HG02571 (cell line): Measurements from ENCODE around the gene FOXI1.
"Not testable (repeated sequence)": the region's sequence is repeated elsewhere in the genome, so short reads cannot be mapped to it uniquely, and the experiment has no call there.

Source experiments
- ATAC-seq: cut with Tn5 transposase; IDR thresholded peaks from one replicate; pipeline ENCODE4 v1.9.1; 2021; ENCODE audit warnings: mild to moderate bottlenecking, moderate library complexity; ENCODE audit not compliant: unreplicated experiment

Gene FOXI1

GRCh38 chr5:170126061-170126460, 20.4 kb downstream of the FOXI1 start:
- ATAC-seq, result no peak

- no peak for ATAC-seq
Measured at GRCh38 chr5:170126626-170127025, 20.9 kb downstream of the FOXI1 start.

GRCh38 chr5:170131235-170131634, 25.5 kb downstream of the FOXI1 start:
- ATAC-seq, result no peak

- no peak for ATAC-seq
Measured at GRCh38 chr5:170132269-170132975, 26.7 kb downstream of the FOXI1 start.

- no peak for ATAC-seq
Measured at GRCh38 chr5:170132976-170133448, 27.3 kb downstream of the FOXI1 start.

GRCh38 chr5:170135796-170136490, 30.2 kb downstream of the FOXI1 start:
- ATAC-seq, result no peak

GRCh38 chr5:170136506-170136905, 30.8 kb downstream of the FOXI1 start:
- no peak for ATAC-seq

GRCh38 chr5:170137694-170138214, 32.1 kb downstream of the FOXI1 start:
- no peak for ATAC-seq

GRCh38 chr5:170138273-170138672, 32.6 kb downstream of the FOXI1 start:
- no peak for ATAC-seq

- no peak for ATAC-seq
Measured at GRCh38 chr5:170139786-170140335, 34.2 kb downstream of the FOXI1 start.

GRCh38 chr5:170141196-170141595, 35.5 kb downstream of the FOXI1 start:
- not testable (repeated sequence) for ATAC-seq

GRCh38 chr5:170141636-170142035, 35.9 kb downstream of the FOXI1 start:
- ATAC-seq, result no peak

GRCh38 chr5:170142196-170142595, 36.5 kb downstream of the FOXI1 start:
- no peak for ATAC-seq

GRCh38 chr5:170143091-170143490, 37.4 kb downstream of the FOXI1 start:
- no peak for ATAC-seq

- no peak for ATAC-seq
Measured at GRCh38 chr5:170143710-170144109, 38.0 kb downstream of the FOXI1 start.

GRCh38 chr5:170144286-170145023, 38.8 kb downstream of the FOXI1 start:
- ATAC-seq, result no peak

GRCh38 chr5:170145462-170145861, 39.8 kb downstream of the FOXI1 start:
- no peak for ATAC-seq

- no peak for ATAC-seq
Measured at GRCh38 chr5:170147051-170147752, 41.5 kb downstream of the FOXI1 start.

- no peak for ATAC-seq
Measured at GRCh38 chr5:170147753-170148264, 42.1 kb downstream of the FOXI1 start.
